IMR-90 (cell line): Measurements from ENCODE around the gene GALNT17. TPM values are rescaled to one million over a fixed set of nuclear protein-coding genes. Genes with fewer than 3 reads are reported as not detected.

Experiments used
- ATAC-seq: fragments of 200-7000 bp; cut with Tn5 transposase; 2 replicates; pipeline ENCODE4 v1.9.1; 2020; ENCODE audit warnings: low read depth, mild to moderate bottlenecking, moderate library complexity
- BruUV-seq: library from RNA; stranded (reverse); fragments of 400-500 nt; replicated peaks from 2 replicates; lab custom pipeline; 2021; lab: Mats Ljungman, UMichigan
- CTCF ChIA-PET: fragments of 300-600 bp; formaldehyde crosslinking; extraction: SDS; loops from one replicate; lab custom pipeline; 2021; ENCODE audit warnings: antibody characterized with exemption; lab: Yijun Ruan, JAX
- POLR2A ChIA-PET: fragments of 300-600 bp; sonication (Branson Sonifier 250); formaldehyde crosslinking; loops from one replicate; lab custom pipeline; 2022; ENCODE audit warnings: antibody characterized with exemption; ENCODE audit not compliant: unreplicated experiment; lab: Charles Lee
- DNase-seq: peaks from one replicate; pipeline ENCODE4 v3.0.0; 2013
- H2AFZ ChIP-seq: replicated peaks from 2 replicates; pipeline ENCODE3; 2013; ENCODE audit warnings: low read length, mild to moderate bottlenecking; ENCODE audit not compliant: poor library complexity
- H2AK5ac ChIP-seq: 2 replicates; pipeline ENCODE4 v1.6.1; 2013; ENCODE audit warnings: low read depth, low read length, inconsistent platforms
- H2AK9ac ChIP-seq: replicated peaks from 2 replicates; pipeline ENCODE3; 2013; ENCODE audit warnings: mild to moderate bottlenecking, low read depth, low read length, moderate library complexity; ENCODE audit not compliant: poor library complexity
- H2BK120ac ChIP-seq: 2 replicates; pipeline ENCODE4 v1.6.1; 2013; ENCODE audit warnings: low read depth, low read length, inconsistent platforms
- H2BK15ac ChIP-seq: 3 replicates; pipeline ENCODE4 v1.6.1; 2013; ENCODE audit warnings: low read depth, low read length, inconsistent platforms
- H2BK20ac ChIP-seq: 2 replicates; pipeline ENCODE4 v1.6.1; 2013; ENCODE audit warnings: low read depth, mild to moderate bottlenecking, inconsistent platforms, low read length, moderate library complexity
- H2BK5ac ChIP-seq: 2 replicates; pipeline ENCODE4 v1.6.1; 2013; ENCODE audit warnings: mild to moderate bottlenecking, low read depth, low read length, inconsistent platforms; ENCODE audit not compliant: poor library complexity, severe bottlenecking
- H3K14ac ChIP-seq: replicated peaks from 2 replicates; pipeline ENCODE4 v1.6.1; 2013; ENCODE audit warnings: low read depth, low read length, inconsistent platforms
- H3K18ac ChIP-seq: 2 replicates; pipeline ENCODE4 v1.6.1; 2013; ENCODE audit warnings: low read depth, low read length, control low read depth
- H3K23ac ChIP-seq: 2 replicates; pipeline ENCODE4 v1.6.1; 2013; ENCODE audit warnings: low read depth, low read length, inconsistent platforms
- H3K27ac ChIP-seq: 2 replicates; pipeline ENCODE4 v1.5.1; 2013; ENCODE audit warnings: mild to moderate bottlenecking, control low read depth, low read length; ENCODE audit not compliant: insufficient read depth
- H3K27me3 ChIP-seq: 2 replicates; pipeline ENCODE4 v1.6.1; 2013; ENCODE audit warnings: low read length; ENCODE audit not compliant: control insufficient read depth, insufficient read depth
- H3K36me3 ChIP-seq: 2 replicates; pipeline ENCODE4 v1.6.1; 2013; ENCODE audit warnings: low read length, mixed read lengths; ENCODE audit not compliant: control insufficient read depth, insufficient read depth
- H3K4ac ChIP-seq: 2 replicates; pipeline ENCODE4 v1.6.1; 2013; ENCODE audit warnings: low read depth, low read length, inconsistent platforms
- H3K4me1 ChIP-seq: 2 replicates; pipeline ENCODE4 v1.6.1; 2013; ENCODE audit warnings: low read length, mixed read lengths; ENCODE audit not compliant: control insufficient read depth, insufficient read depth
- H3K4me2 ChIP-seq: 2 replicates; pipeline ENCODE4 v1.6.1; 2013; ENCODE audit warnings: low read depth, mild to moderate bottlenecking, control low read depth, low read length, moderate library complexity
- H3K4me3 ChIP-seq: 2 replicates; pipeline ENCODE4 v1.5.1; 2013; ENCODE audit warnings: low read depth, mild to moderate bottlenecking, control low read depth, low read length, moderate library complexity; ENCODE audit not compliant: insufficient read depth
- H3K56ac ChIP-seq: 2 replicates; pipeline ENCODE4 v1.6.1; 2013; ENCODE audit warnings: low read length, inconsistent platforms; ENCODE audit not compliant: insufficient read depth; ENCODE audit errors: extremely low read depth
- H3K79me1 ChIP-seq, 2 experiments: 2 replicates each; pipeline ENCODE4 v1.6.1; 2013; ENCODE audit warnings: low read length in 2 of 2, inconsistent platforms in 1 of 2, low read depth in 1 of 2
- H3K9ac ChIP-seq: 2 replicates; pipeline ENCODE4 v1.6.1; 2013; ENCODE audit warnings: low read depth, low read length, control low read depth
- H3K9me1 ChIP-seq: 2 replicates; pipeline ENCODE4 v1.6.1; 2013; ENCODE audit warnings: low read length, inconsistent platforms; ENCODE audit not compliant: insufficient read depth
- H3K9me3 ChIP-seq: 2 replicates; pipeline ENCODE4 v1.6.1; 2013; ENCODE audit warnings: low read length; ENCODE audit not compliant: control insufficient read depth, insufficient read depth
- H4K20me1 ChIP-seq: 2 replicates; pipeline ENCODE4 v1.6.1; 2013; ENCODE audit warnings: low read length, inconsistent platforms; ENCODE audit not compliant: insufficient read depth
- H4K5ac ChIP-seq: 2 replicates; pipeline ENCODE4 v1.6.1; 2013; ENCODE audit warnings: mild to moderate bottlenecking, low read depth, low read length, control low read depth
- H4K8ac ChIP-seq, 2 experiments: 2 replicates each; pipeline ENCODE4 v1.6.1; 2013; ENCODE audit warnings: low read depth in 2 of 2, low read length in 2 of 2, control low read depth in 1 of 2, inconsistent platforms in 1 of 2
- H4K91ac ChIP-seq: 2 replicates; pipeline ENCODE4 v1.6.1; 2013; ENCODE audit warnings: low read depth, low read length, inconsistent platforms; ENCODE audit not compliant: insufficient read depth
- BHLHE40 ChIP-seq: fragments of 150-350 bp; IDR thresholded peaks from 2 replicates; pipeline ENCODE4 v1.6.1; 2016; ENCODE audit warnings: mild to moderate bottlenecking, low read depth, low read length
- CEBPB ChIP-seq: IDR thresholded peaks from 2 replicates; pipeline ENCODE4 v1.6.1; 2012; ENCODE audit warnings: low read depth, low read length, improper control_type of control experiment
- FOS ChIP-seq: fragments of 150-350 bp; IDR thresholded peaks from 2 replicates; pipeline ENCODE4 v1.6.1; 2016; ENCODE audit warnings: low read depth, low read length
- NFE2L2 ChIP-seq: fragments of 150-350 bp; IDR thresholded peaks from 2 replicates; pipeline ENCODE4 v1.6.1; 2016; ENCODE audit warnings: low read depth, mild to moderate bottlenecking, low read length
- RAD21 ChIP-seq: IDR thresholded peaks from 2 replicates; pipeline ENCODE4 v1.6.1; 2012; ENCODE audit warnings: low read length, improper control_type of control experiment
- RCOR1 ChIP-seq: IDR thresholded peaks from 2 replicates; pipeline ENCODE4 v1.6.1; 2012; ENCODE audit warnings: mild to moderate bottlenecking, low read length, improper control_type of control experiment; ENCODE audit not compliant: insufficient replicate concordance
- SMC3 ChIP-seq: fragments of 150-350 bp; IDR thresholded peaks from 2 replicates; pipeline ENCODE4 v1.6.1; 2016; ENCODE audit warnings: low read depth, mild to moderate bottlenecking, antibody characterized with exemption, low read length, moderate library complexity
- WGBS, 2 experiments: methylation state at CpG; one replicate each; pipeline versions ENCODE4 v1.1.5 to v1.1.7; 2013; ENCODE audit warnings: missing lambda C conversion rate in 2 of 2; ENCODE audit not compliant: insufficient read length in 1 of 2; ENCODE audit errors: extremely low coverage in 2 of 2; 5-methylcytosine and 5-hydroxymethylcytosine counted together
- dilution Hi-C: fragments of 300-500 bp; cut with HindIII; formaldehyde crosslinking; loops from one replicate; pipeline ENCODE4 v1.14.3; 2018; ENCODE audit warnings: low sequenced_read_pairs; ENCODE audit not compliant: unreplicated experiment
- in situ Hi-C: fragments of 300-500 bp; cut with MboI; formaldehyde crosslinking; loops from 3 replicates; pipeline ENCODE4 v1.14.3; 2019; ENCODE audit warnings: low sequenced_read_pairs, inconsistent platforms, mixed read lengths
- intact Hi-C: fragments of 100-400 bp; cut with micrococcal nuclease; formaldehyde crosslinking; loops from 2 replicates; pipeline ENCODE4 v1.10.0; 2022
- polyA plus RNA-seq, 3 experiments: library from polyadenylated mRNA; depleted of rRNA; stranded (reverse); fragments of >200 nt; gene quantifications; 2 replicates each; pipeline ENCODE4 v1.2.3, GENCODE V29; 2012; ENCODE audit warnings: low replicate concordance in 1 of 3
- total RNA-seq: library from RNA; depleted of rRNA; stranded (reverse); fragments of >200 nt; gene quantifications from 2 replicates; pipeline ENCODE4 v1.2.3, GENCODE V29; 2012

The GALNT17 gene
- total and polyA plus RNA-seq, 2 of the 4 experiments (the other 2 are of a cell fraction): not detected

DNA sequence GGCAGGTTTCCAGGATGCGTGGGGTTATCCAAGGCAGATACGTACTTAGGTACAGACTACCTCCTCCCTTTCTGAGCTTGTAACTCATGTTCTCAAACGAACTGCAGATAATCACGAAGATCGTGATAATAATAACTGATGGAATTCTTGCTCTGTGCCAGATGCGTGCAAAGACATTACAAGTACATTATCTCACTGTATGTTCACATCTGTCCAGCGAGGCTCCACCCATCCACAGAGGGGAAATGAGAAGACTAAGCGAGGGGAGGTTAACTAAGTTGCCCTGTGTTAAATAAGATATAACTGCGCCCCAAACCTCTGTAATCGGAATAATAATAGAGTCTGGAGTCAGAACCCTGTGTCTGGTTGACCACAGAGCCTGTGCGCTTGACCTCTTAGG is 1.9 kb downstream of the GALNT17 start:
- in situ Hi-C loops (no loop called here), dilution Hi-C loops (no loop called here), intact Hi-C loops (no loop called here)
- WGBS, 2 experiments: no CpG with 5 or more reads among the region's 11 CpGs
- no peak overlapping the region for H3K23ac ChIP-seq
- no peak overlapping the region for H2BK5ac ChIP-seq
- no peak overlapping the region for H3K18ac ChIP-seq
- no peak overlapping the region for H2AFZ ChIP-seq
- H2AK5ac ChIP-seq: no peak overlapping the region
- no peak overlapping the region for H3K9ac ChIP-seq
- H2AK9ac ChIP-seq: no peak overlapping the region
- no peaks in the 10 kb centered on the region for H3K4me1 ChIP-seq
- H2BK20ac ChIP-seq: no peak overlapping the region
- no peak overlapping the region for H3K56ac ChIP-seq
- no peak overlapping the region for H4K5ac ChIP-seq
- no peak overlapping the region for H3K4me3 ChIP-seq
- no peak overlapping the region for H3K4ac ChIP-seq
- CTCF ChIA-PET: no interaction called here
- no peak overlapping the region for H3K27ac ChIP-seq
- H3K9me3 ChIP-seq: peaks cover 9% of the 10 kb centered on the region
- H2BK15ac ChIP-seq: no peak overlapping the region
- ATAC-seq (no peak), DNase-seq (no peak)
- POLR2A ChIA-PET: no interaction called here
- no peaks in the 10 kb centered on the region for H3K9me1 ChIP-seq
- no peak overlapping the region for H4K91ac ChIP-seq
- H2BK120ac ChIP-seq: no peak overlapping the region
- H4K8ac ChIP-seq: no peak overlapping the region
- TF ChIP-seq NFE2L2: no peak
- TF ChIP-seq RCOR1: no peak
- TF ChIP-seq SMC3: no peak
- no peak for TF ChIP-seq CEBPB
- TF ChIP-seq BHLHE40: no peak
- no peak for TF ChIP-seq RAD21
- TF ChIP-seq FOS: no peak
- H4K20me1 ChIP-seq: no peaks in the 10 kb centered on the region
- no peaks in the 10 kb centered on the region for H3K27me3 ChIP-seq
- no peak overlapping the region for H3K4me2 ChIP-seq
- H3K36me3 ChIP-seq: no peaks in the 10 kb centered on the region
- no peaks in the 10 kb centered on the region for H3K79me1 ChIP-seq
- H3K14ac ChIP-seq: no peak overlapping the region
- BruUV-seq: no TSS peak
